HUES64 (cell line): ENCODE data around the gene NTRK3.

Experiments
- H3K27ac ChIP-seq: 2 replicates; pipeline ENCODE4 v1.7.0; 2013; ENCODE audit warnings: low read depth, low read length, inconsistent platforms
- H3K27me3 ChIP-seq: 2 replicates; pipeline ENCODE4 v1.6.1; 2013; ENCODE audit warnings: mild to moderate bottlenecking, low read length; ENCODE audit not compliant: insufficient read depth
- H3K36me3 ChIP-seq: 2 replicates; pipeline ENCODE4 v1.6.1; 2013; ENCODE audit warnings: mild to moderate bottlenecking, low read length; ENCODE audit not compliant: insufficient read depth
- H3K4me1 ChIP-seq: 2 replicates; pipeline ENCODE4 v1.6.1; 2013; ENCODE audit warnings: mild to moderate bottlenecking, low read length, moderate library complexity; ENCODE audit not compliant: insufficient read depth
- H3K4me3 ChIP-seq: 2 replicates; pipeline ENCODE4 v1.5.1; 2013; ENCODE audit warnings: mild to moderate bottlenecking, low read length, moderate library complexity
- H3K9ac ChIP-seq: 2 replicates; pipeline ENCODE4 v1.6.1; 2013; ENCODE audit warnings: mild to moderate bottlenecking, low read depth, low read length
- H3K9me3 ChIP-seq: 2 replicates; pipeline ENCODE4 v1.6.1; 2013; ENCODE audit warnings: low read depth, low read length; ENCODE audit not compliant: insufficient read depth
- WGBS: fragments of 150-250, 120-280 bp; methylation state at CpG from one replicate; pipeline ENCODE4 v1.1.7; 2013; ENCODE audit warnings: missing lambda C conversion rate; 5-methylcytosine and 5-hydroxymethylcytosine counted together

Gene NTRK3

GRCh38 chr15:87907676-87908446 lies 348.7 kb downstream of the NTRK3 start:
- Histone ChIP-seq H3K4me3 (no peak overlapping the region), H3K27me3 (no peaks in the 10 kb centered on the region), H3K27ac (no peak overlapping the region), H3K9me3 (no peaks in the 10 kb centered on the region), H3K4me1 (no peaks in the 10 kb centered on the region), H3K9ac (no peak overlapping the region), H3K36me3 (no peaks in the 10 kb centered on the region)
- 92% methylated on average over 8 of the region's 8 CpGs for WGBS

GRCh38 chr15:87906444-87906843 lies 350.1 kb downstream of the NTRK3 start:
- 96% methylated on average over 6 of the region's 6 CpGs for WGBS

GRCh38 chr15:87902772-87903426 lies 353.6 kb downstream of the NTRK3 start:
- Histone ChIP-seq H3K9ac (no peak overlapping the region), H3K4me3 (no peak overlapping the region), H3K9me3 (no peaks in the 10 kb centered on the region), H3K27me3 (no peaks in the 10 kb centered on the region), H3K36me3 (no peaks in the 10 kb centered on the region), H3K4me1 (no peaks in the 10 kb centered on the region), H3K27ac (no peak overlapping the region)
- 95% methylated on average over 10 of the region's 10 CpGs for WGBS

More at GRCh38 chr15:87906444-87906843, 350.1 kb downstream of the NTRK3 start:
- H3K4me1 ChIP-seq, result no peaks in the 10 kb centered on the region
- no peak overlapping the region for H3K27ac ChIP-seq
- no peaks in the 10 kb centered on the region for H3K27me3 ChIP-seq
- no peaks in the 10 kb centered on the region for H3K9me3 ChIP-seq
- H3K4me3 ChIP-seq, result no peak overlapping the region
- no peak overlapping the region for H3K9ac ChIP-seq
- no peaks in the 10 kb centered on the region for H3K36me3 ChIP-seq

DNA sequence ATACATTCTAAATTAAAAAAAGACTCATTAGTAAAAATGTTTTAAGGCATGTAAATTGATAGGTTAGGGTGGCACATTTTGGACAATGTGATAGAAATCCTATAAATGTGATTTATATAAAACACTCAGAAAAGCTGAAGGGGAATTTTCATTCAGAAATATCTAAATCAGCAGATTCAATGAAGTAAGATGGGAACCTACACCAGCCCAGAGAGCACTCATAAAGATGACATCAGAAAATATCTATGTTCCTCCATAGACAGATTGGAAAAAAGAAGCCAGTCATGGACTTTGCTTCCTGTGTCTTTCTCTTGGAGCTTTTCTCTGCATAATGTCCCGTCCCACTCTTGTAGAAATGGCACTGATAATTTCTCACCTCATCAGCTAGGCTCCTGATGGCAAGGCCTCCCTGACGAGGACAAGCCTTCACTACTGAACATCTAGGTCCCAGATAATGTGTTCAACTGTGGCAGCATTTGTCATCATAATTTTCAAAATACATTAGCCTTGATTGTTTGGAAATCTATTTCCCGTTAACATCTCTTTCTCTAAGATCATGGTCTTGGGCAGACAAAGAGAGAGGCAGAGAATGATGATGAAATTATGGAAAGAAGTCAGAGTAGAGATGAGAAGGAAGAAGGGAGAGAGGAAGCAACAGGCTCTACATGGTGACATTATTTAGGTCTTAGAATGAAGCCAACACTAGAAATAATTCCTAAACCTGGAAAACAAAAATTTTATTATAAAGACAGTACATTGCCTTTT lies 354.4 kb downstream of the NTRK3 start:
- WGBS, result 61% methylated on average over 3 of the region's 3 CpGs
- Histone ChIP-seq H3K4me3 (no peak overlapping the region), H3K27ac (no peak overlapping the region), H3K9me3 (no peaks in the 10 kb centered on the region), H3K4me1 (no peaks in the 10 kb centered on the region), H3K36me3 (no peaks in the 10 kb centered on the region), H3K9ac (no peak overlapping the region), H3K27me3 (no peaks in the 10 kb centered on the region)

GRCh38 chr15:87901008-87901407 lies 355.5 kb downstream of the NTRK3 start:
- 90% methylated on average over 1 of the region's 1 CpG for WGBS
- Histone ChIP-seq H3K27ac (no peak overlapping the region), H3K27me3 (no peaks in the 10 kb centered on the region), H3K4me3 (no peak overlapping the region), H3K36me3 (no peaks in the 10 kb centered on the region), H3K4me1 (no peaks in the 10 kb centered on the region), H3K9ac (no peak overlapping the region), H3K9me3 (no peaks in the 10 kb centered on the region)

DNA sequence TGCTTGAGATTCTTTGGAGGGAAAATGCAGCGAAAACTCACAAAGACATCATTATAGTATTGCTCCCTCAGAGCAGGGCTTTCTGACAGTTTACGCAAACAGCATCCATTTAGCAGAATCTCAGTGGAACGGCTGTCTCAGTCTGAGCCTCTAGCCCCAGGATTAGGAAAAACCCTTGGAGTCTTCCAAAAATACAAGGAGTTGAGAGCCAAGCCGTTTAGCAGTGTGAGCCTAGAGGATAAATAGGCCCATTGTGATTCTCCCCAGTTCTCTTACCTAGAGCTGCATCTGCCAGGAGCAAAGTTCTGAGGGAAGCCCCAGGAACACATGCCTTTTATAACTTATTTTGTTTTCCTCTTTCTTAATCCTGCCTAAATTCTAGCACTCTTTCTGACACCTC lies 359.6 kb downstream of the NTRK3 start:
- Histone ChIP-seq H3K36me3 (no peaks in the 10 kb centered on the region), H3K9me3 (no peaks in the 10 kb centered on the region), H3K27me3 (no peaks in the 10 kb centered on the region), H3K27ac (no peak overlapping the region), H3K9ac (no peak overlapping the region), H3K4me1 (no peaks in the 10 kb centered on the region), H3K4me3 (no peak overlapping the region)
- WGBS, result 79% methylated on average over 4 of the region's 4 CpGs

DNA sequence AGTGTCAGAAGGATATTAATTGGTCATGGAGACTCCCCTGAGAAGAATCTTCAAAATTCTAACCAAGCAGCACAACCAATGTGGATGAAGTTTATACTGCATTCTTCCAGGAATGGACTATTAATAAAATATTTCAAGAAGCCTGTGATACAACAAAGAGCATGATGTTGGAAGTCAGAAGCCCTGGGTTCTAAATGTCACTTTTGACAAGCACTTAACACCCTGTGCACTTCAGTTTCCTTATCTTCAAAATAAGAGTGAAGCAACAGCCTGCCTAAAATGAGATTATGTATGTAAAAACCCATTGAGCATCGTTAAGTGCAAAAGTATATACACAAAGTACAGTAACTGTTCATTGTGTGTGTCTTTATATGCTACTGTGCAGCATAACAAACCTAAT lies 369.4 kb downstream of the NTRK3 start:
- Histone ChIP-seq H3K4me1 (no peaks in the 10 kb centered on the region), H3K36me3 (no peaks in the 10 kb centered on the region), H3K9me3 (peaks cover 9% of the 10 kb centered on the region; the same call in 1 of the 2 replicates), H3K4me3 (no peak overlapping the region), H3K27me3 (no peaks in the 10 kb centered on the region; the same call in 1 of the 2 replicates), H3K9ac (no peak overlapping the region), H3K27ac (no peak overlapping the region)
- no CpG with 5 or more reads among the region's 1 CpG for WGBS

GRCh38 chr15:87881026-87881425 lies 375.5 kb downstream of the NTRK3 start:
- Histone ChIP-seq H3K27me3 (no peaks in the 10 kb centered on the region), H3K36me3 (no peaks in the 10 kb centered on the region), H3K9ac (no peak overlapping the region), H3K9me3 (peaks cover 9% of the 10 kb centered on the region; the same call in 1 of the 2 replicates), H3K4me3 (no peak overlapping the region), H3K4me1 (no peaks in the 10 kb centered on the region), H3K27ac (no peak overlapping the region)
- WGBS, result no CpG with 5 or more reads among the region's 1 CpG

DNA sequence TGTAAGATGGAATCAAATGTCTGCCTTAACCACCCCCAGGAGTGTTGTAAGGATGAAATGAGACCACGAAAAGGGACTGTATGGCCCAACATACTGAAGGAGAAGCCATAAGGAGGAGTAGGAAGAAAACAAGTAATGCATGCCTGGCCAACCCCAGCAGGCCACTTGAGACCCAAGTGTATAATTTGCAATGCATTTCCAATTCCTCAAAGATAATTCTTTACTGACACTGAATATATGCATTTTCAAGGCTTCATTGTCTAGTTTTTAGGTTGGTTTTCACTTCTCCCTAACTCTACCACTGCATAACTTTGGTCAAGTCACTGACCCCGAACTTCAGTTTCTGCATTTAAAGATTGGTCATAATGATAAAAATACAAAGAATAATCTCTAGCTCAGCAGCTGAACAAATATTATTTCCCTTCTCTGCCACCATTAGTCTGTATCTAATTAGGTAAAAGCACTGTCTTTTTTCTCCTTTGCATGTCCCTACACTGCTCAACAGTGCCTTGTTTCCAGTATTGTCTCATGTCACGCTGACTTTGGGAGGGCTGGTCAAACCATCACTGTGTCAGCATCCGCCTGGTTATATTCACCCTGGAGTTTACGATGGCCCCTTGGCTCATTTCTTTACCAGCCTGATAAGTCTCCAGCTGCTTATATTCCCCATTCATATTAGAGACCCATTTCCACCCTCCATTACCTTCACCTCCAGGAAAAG lies 378.6 kb downstream of the NTRK3 start:
- WGBS, result 86% methylated on average over 4 of the region's 5 CpGs
- Histone ChIP-seq H3K9ac (no peak overlapping the region), H3K27ac (no peak overlapping the region), H3K36me3 (no peaks in the 10 kb centered on the region), H3K4me1 (peaks cover 6% of the 10 kb centered on the region; the same call in 1 of the 2 replicates), H3K4me3 (no peak overlapping the region), H3K27me3 (no peaks in the 10 kb centered on the region), H3K9me3 (no peaks in the 10 kb centered on the region)

DNA sequence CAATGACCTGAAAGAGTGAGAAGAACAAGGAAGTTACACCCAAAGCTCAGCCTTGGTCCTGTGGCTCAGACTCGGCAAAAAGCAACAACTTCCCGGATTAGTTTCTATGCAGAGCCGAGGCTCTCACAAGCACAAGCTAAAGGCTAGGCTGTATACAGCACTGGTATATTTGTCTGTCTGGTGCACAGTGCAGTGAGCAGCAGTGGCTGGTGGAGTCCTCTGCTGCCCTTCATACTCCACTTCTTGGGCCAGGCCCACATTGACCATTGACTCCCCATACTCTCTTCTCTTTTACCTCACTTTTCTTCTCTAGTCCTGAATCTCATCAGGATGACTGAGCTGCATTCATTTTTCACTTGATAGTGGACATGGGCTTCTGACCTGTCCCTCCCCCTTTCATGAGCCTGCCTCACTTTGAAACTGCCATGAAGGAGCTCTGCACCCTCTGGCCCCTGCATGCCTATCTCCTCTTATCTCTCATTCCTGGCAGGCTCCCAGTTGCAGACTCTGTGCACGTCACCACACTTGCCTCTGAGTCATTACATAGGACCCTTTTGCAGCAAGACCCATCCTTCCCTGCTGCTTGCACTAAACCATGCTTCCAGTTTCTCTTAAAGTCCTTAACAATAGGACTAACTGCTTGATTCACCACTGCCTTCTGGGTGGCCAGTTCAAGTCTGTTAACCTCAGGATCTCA lies 379.3 kb downstream of the NTRK3 start:
- H3K9ac ChIP-seq, result no peak overlapping the region
- H3K4me3 ChIP-seq, result no peak overlapping the region
- no peak overlapping the region for H3K27ac ChIP-seq
- peaks cover 6% of the 10 kb centered on the region; the same call in 1 of the 2 replicates for H3K4me1 ChIP-seq
- no peaks in the 10 kb centered on the region for H3K9me3 ChIP-seq
- no peaks in the 10 kb centered on the region for H3K27me3 ChIP-seq
- 89% methylated on average over 4 of the region's 4 CpGs for WGBS
- H3K36me3 ChIP-seq, result no peaks in the 10 kb centered on the region
